Hepatocyte (in vitro differentiated cells): ENCODE data around the gene SPAAR. TPM values are rescaled to one million over a fixed set of nuclear protein-coding genes. Genes with fewer than 3 reads are reported as not detected.
"Not testable (repeated sequence)": the region's sequence is repeated elsewhere in the genome, so short reads cannot be mapped to it uniquely, and the experiment has no call there.

Experiments used
- DNase-seq: peaks from one replicate; pipeline ENCODE4 v3.0.0-alpha.2; 2016; ENCODE audit warnings: low spot score
- H2AFZ ChIP-seq: fragments of 200-600 bp; sonication (generic); 2 replicates; pipeline ENCODE4 v1.6.0; 2016; ENCODE audit warnings: antibody characterized with exemption, mild to moderate bottlenecking
- H3K27ac ChIP-seq: fragments of 200-600 bp; sonication (generic); 2 replicates; pipeline ENCODE4 v1.5.1; 2016; ENCODE audit warnings: mild to moderate bottlenecking
- H3K27me3 ChIP-seq: fragments of 200-600 bp; sonication (generic); 2 replicates; pipeline ENCODE4 v1.6.1; 2016
- H3K36me3 ChIP-seq: fragments of 200-600 bp; sonication (generic); replicated peaks from 2 replicates; pipeline ENCODE4 v1.5.1; 2016; ENCODE audit warnings: low read depth; ENCODE audit not compliant: insufficient read depth
- H3K4me1 ChIP-seq: fragments of 200-600 bp; sonication (generic); 2 replicates; pipeline ENCODE4 v1.5.1; 2016; ENCODE audit warnings: mild to moderate bottlenecking, moderate library complexity; ENCODE audit not compliant: insufficient read depth
- H3K4me2 ChIP-seq: fragments of 200-600 bp; sonication (generic); 2 replicates; pipeline ENCODE4 v1.6.0; 2016
- H3K4me3 ChIP-seq: fragments of 200-600 bp; sonication (generic); 2 replicates; pipeline ENCODE4 v1.5.1; 2016; ENCODE audit warnings: mild to moderate bottlenecking
- H3K79me2 ChIP-seq: fragments of 200-600 bp; sonication (generic); 2 replicates; pipeline ENCODE4 v1.6.0; 2017; ENCODE audit warnings: mild to moderate bottlenecking
- H3K9me2 ChIP-seq: fragments of 200-600 bp; sonication (generic); replicated peaks from 2 replicates; pipeline ENCODE4 v1.6.0; 2017; ENCODE audit warnings: mild to moderate bottlenecking; ENCODE audit not compliant: insufficient read depth
- H3K9me3 ChIP-seq: fragments of 200-600 bp; sonication (generic); 2 replicates; pipeline ENCODE4 v1.5.1; 2016; ENCODE audit warnings: low read depth, mild to moderate bottlenecking
- H4K20me1 ChIP-seq: fragments of 200-600 bp; sonication (generic); 2 replicates; pipeline ENCODE4 v1.6.0; 2016; ENCODE audit warnings: mild to moderate bottlenecking; ENCODE audit not compliant: insufficient read depth, poor library complexity, severe bottlenecking
- CTCF ChIP-seq: fragments of 200-600 bp; sonication (generic); IDR thresholded peaks from 2 replicates; pipeline ENCODE4 v1.5.1; 2016; ENCODE audit warnings: antibody characterized with exemption, mild to moderate bottlenecking; ENCODE audit not compliant: poor library complexity
- EZH2 ChIP-seq: fragments of 200-600 bp; sonication (generic); IDR thresholded peaks from 2 replicates; pipeline ENCODE4 v1.6.1; 2016; ENCODE audit warnings: antibody characterized with exemption, mild to moderate bottlenecking, borderline replicate concordance
- EZH2phosphoT487 ChIP-seq: fragments of 200-600 bp; sonication (generic); IDR thresholded peaks from one replicate; pipeline ENCODE4 v1.6.1; 2018; ENCODE audit warnings: antibody characterized with exemption, mild to moderate bottlenecking, low read depth, moderate library complexity; ENCODE audit not compliant: unreplicated experiment, severe bottlenecking
- WGBS: methylation state at CpG from one replicate; pipeline ENCODE4 v1.1.6; 2016; ENCODE audit warnings: low lambda C conversion rate; ENCODE audit errors: missing lambda C conversion rate; 5-methylcytosine and 5-hydroxymethylcytosine counted together
- polyA plus RNA-seq: library from polyadenylated mRNA; unstranded; fragments of >200 nt; fragmentation: Nextera tagmentation; extraction: Ambion mirVana; gene quantifications from 2 replicates; pipeline ENCODE4 v1.2.1, GENCODE V29; 2016
- total RNA-seq: library from RNA; depleted of rRNA; stranded (reverse); fragments of >200 nt; gene quantifications from 2 replicates; pipeline ENCODE4 v1.2.3, GENCODE V29; 2014

Gene SPAAR
- total and polyA plus RNA-seq, 2 experiments from 2014 or later: not detected

- H3K27ac ChIP-seq: no peak overlapping the region
- DNase-seq: no peak
- H3K4me1 ChIP-seq: no peaks in the 10 kb centered on the region
- H3K36me3 ChIP-seq: no peaks in the 10 kb centered on the region
- WGBS: 82% methylated on average over 3 of the region's 3 CpGs
- peaks cover 17% of the 10 kb centered on the region for H3K27me3 ChIP-seq
- H3K4me2 ChIP-seq: no peak overlapping the region
- no peaks in the 10 kb centered on the region for H4K20me1 ChIP-seq
- no peak overlapping the region for H3K4me3 ChIP-seq
- no peak overlapping the region for H2AFZ ChIP-seq
- no peaks in the 10 kb centered on the region for H3K9me2 ChIP-seq
- TF ChIP-seq EZH2phosphoT487 (no peak), EZH2 (no peak), CTCF (no peak)
- no peaks in the 10 kb centered on the region for H3K9me3 ChIP-seq
- H3K79me2 ChIP-seq: no peaks in the 10 kb centered on the region
Observed at GRCh38 chr9:35891646-35892045, 17.6 kb upstream of the SPAAR start.

DNA sequence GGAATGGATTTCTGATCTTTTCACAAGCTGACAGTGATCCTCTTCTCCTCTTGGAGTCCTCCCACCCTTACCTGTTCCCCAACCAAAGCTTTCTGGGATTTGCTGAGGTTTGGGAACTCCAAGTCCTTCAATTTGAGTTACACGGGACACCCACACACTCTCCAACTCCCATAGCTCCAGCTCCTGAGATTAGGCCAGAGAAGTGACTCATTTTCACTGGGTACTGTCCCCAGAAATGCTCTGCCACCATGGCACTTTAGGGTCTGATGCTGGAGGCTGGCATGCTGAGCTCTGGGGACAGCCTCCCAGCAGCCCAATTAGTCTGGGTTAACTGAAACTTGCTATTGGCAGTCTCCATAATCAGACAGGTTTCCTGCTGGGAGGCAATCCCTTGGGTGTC is 17.2 kb upstream of the SPAAR start:
- no peak overlapping the region for H3K4me2 ChIP-seq
- H2AFZ ChIP-seq: no peak overlapping the region
- no peak overlapping the region for H3K27ac ChIP-seq
- no peaks in the 10 kb centered on the region for H3K4me1 ChIP-seq
- H3K9me3 ChIP-seq: no peaks in the 10 kb centered on the region
- H3K27me3 ChIP-seq: peaks cover 17% of the 10 kb centered on the region
- WGBS: 89% methylated on average over 1 of the region's 1 CpG
- H3K79me2 ChIP-seq: no peaks in the 10 kb centered on the region
- DNase-seq: no peak
- H3K9me2 ChIP-seq: no peaks in the 10 kb centered on the region
- H3K36me3 ChIP-seq: no peaks in the 10 kb centered on the region
- no peaks in the 10 kb centered on the region for H4K20me1 ChIP-seq
- no peak overlapping the region for H3K4me3 ChIP-seq
- TF ChIP-seq EZH2 (no peak), CTCF (no peak), EZH2phosphoT487 (no peak)

DNA sequence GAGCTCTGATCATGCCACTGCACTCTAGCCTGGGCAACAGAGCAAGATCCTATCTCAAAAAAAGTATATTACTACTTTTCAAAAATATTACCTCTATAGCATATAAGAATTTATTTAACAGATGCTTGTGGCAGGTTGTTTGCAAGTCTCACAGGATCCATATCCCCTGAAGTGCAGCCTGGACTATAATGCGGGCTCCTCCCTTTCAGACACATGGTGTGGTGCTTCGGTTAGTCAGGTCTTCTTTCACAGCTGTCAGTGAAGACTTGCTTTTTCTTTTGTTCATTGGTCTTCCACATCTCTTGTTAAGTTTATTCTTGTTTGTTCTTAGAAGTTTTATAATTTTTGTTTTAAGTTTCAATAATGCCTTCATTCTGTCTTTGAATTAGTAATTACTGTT is 12.7 kb upstream of the SPAAR start:
- Histone ChIP-seq H3K4me1 (no peaks in the 10 kb centered on the region), H3K79me2 (no peaks in the 10 kb centered on the region), H3K9me2 (no peaks in the 10 kb centered on the region), H3K4me2 (no peak overlapping the region), H2AFZ (no peak overlapping the region), H3K27ac (no peak overlapping the region), H3K36me3 (no peaks in the 10 kb centered on the region), H3K4me3 (no peak overlapping the region), H4K20me1 (no peaks in the 10 kb centered on the region), H3K27me3 (peaks cover 15% of the 10 kb centered on the region), H3K9me3 (no peaks in the 10 kb centered on the region)
- DNase-seq: no peak
- TF ChIP-seq EZH2phosphoT487 (no peak), EZH2 (no peak), CTCF (no peak)
- 88% methylated on average over 2 of the region's 2 CpGs for WGBS

- WGBS: 88% methylated on average over 7 of the region's 7 CpGs
- not testable (repeated sequence) for H3K79me2 ChIP-seq, H3K4me3 ChIP-seq, H3K4me2 ChIP-seq, H3K36me3 ChIP-seq, DNase-seq, H3K9me3 ChIP-seq, H4K20me1 ChIP-seq, H3K4me1 ChIP-seq, H2AFZ ChIP-seq, H3K9me2 ChIP-seq, H3K27ac ChIP-seq
- peaks cover 11% of the 10 kb centered on the region for H3K27me3 ChIP-seq
Observed at GRCh38 chr9:35897376-35898099, 11.8 kb upstream of the SPAAR start.
